HG03095 (cell line): ENCODE measurements around the gene LRRC31.

Source experiments
- ATAC-seq: cut with Tn5 transposase; IDR thresholded peaks from one replicate; pipeline ENCODE4 v1.9.1; 2021; ENCODE audit warnings: moderate library complexity; ENCODE audit not compliant: unreplicated experiment

LRRC31 gene

DNA sequence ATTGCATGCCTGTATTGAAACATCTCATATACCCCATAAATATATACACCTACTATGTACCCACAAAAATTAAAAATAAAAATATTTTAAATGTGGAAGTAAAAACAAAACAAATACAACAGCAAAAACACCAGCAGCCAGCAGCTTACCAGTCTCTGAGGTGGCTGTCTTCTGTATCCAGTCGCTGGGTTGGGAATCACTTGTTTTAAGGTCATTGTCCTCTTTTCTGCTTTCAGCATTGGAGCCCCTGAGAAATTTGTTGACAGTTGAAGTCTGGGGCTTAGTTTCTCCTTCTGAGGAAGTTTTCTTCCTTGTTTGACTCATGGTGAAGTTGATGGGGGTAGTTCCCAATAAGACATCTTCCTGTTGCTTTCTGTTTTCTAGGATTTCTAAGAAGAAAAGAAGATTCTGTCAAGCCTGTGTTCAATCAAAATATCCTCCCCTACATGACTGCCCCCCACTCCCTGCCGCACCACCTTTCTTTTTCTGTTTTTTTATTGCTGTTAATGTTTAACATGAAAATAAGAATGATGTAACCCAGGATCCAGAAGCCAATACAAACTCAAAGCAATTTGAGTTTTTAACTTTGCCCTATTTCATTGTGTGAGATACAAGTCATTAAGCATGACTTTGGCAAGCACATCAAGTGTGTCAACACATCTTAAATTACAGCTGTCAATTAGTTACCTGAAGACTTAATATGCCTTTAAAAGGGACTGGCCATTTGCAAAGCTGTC is at the start of gene LRRC31:
Gene LRRC31, minus strand, starts transcription at position 452 of the 737 bp plus-strand sequence. Its CDS starts 128 bp downstream, at position 324.
- ATAC-seq = no peak

DNA sequence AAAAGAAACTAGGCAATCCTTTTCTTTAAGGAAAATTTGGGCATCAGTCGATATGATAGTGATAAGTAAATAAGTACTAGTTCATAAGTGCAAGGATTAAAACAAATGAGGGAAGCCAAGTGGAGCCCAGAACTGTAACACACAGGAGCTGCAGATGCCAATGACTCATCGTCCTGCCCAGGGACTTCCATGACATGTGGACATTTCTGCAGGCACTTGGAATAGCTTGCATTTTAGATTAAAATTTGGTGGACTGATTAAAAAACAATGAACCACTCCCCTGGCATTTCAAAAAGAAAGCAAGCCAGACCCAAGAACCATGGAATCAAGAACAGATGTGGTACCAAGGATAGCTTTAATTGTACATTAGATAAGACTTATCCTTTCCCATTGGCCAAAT is 44.6 kb upstream of the LRRC31 start:
- no peak for ATAC-seq

DNA sequence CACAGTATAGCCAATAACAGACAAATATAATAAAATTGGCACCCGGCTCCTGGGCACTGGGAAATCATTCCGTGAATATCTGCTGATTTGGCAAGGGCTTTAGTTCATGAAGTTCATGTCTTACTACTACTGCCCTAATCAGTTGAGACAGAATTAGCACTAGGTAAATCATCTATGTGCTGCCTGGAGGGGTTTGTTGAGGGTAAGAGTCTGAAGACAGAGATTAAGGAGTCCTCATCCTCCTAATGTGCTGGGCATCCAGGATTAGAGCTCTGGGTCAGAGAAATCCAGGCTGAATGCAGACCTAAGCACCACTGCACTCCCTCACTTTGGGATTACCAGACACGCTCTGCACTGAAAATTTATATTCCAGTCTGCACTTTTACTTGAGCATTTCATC is 43.6 kb upstream of the LRRC31 start:
- ATAC-seq = no peak

DNA sequence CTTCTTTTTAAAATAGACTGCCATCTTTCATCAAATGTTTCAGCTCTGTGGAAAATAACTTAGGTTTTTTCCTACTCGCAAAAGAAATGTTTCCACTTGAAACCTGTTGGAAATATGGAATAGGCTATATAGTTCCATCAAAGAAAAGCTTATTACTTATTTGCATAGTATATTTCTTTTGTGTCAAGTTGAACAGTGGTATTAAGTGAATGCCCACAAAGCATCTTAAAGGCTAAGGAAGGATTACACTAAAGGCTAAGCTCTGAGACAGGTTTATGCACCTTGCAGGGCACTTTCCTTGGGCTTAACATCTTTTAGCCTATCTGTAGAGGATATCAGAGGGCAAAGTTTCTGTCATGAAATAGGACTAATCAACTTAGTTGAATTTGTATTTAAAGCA is 41.5 kb upstream of the LRRC31 start, which contains the start of gene SAMD7:
Gene SAMD7, plus strand, starts transcription at position 301 of the 400 bp plus-strand sequence. CDS start 7,927 bp downstream, outside the sequence.
- no peak for ATAC-seq

DNA sequence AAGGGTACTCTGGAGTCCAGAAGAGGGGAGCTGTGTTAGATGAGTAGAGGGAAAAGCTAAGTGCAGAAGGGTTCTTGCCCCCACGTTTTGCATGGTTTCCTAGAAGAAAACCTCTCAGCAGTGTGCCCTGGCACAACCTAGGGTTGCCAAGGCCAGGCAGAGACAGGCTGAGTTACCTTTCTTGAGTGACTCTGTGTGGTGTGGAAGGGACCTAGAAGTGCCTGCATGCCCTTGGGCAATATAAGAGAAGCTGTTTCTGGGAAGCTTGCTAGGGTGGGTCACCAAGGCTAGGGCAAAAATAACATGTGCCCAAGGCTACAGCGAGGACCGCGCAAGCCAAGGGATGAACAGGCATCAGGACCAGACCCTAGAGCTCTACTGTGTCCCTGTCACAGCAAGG is 38.2 kb upstream of the LRRC31 start:
- no peak for ATAC-seq

DNA sequence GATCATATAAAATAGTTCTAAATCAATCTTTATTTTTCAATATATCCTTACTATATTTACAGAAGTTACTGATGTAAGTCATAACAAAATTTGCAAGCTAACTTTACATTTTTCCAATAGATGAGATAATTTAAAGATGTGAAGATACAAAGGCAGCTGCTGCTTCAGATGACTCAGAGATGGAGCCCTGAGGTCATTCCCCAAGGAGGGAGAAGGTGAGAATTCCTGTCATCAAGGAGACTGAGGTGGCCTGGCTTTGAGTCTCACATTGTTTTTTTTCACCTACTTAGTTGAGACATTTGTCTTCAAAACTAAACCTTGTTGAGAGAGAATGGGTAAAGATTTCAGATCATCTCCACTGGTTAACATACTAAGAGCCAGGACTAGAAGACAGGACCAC is 37.7 kb upstream of the LRRC31 start:
- no peak for ATAC-seq

DNA sequence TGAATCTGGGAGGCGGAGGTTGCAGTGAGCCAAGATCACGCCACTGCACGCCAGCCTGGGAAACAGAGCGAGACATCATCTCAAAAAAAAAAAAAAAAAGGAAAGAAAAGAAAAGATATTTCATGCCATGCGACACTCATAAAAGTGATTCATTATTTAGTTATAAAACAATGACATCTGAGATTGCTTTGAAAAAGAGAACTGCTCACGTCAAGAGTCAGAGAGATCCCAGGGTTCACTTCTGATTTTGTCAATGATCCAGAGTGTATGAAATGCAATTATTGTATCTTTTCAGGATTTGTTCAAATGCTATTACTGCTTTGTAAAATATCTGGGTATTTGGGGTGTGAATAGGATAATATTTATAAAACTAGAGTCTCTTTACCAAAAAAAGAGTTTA is 35.7 kb upstream of the LRRC31 start:
- no peak for ATAC-seq

DNA sequence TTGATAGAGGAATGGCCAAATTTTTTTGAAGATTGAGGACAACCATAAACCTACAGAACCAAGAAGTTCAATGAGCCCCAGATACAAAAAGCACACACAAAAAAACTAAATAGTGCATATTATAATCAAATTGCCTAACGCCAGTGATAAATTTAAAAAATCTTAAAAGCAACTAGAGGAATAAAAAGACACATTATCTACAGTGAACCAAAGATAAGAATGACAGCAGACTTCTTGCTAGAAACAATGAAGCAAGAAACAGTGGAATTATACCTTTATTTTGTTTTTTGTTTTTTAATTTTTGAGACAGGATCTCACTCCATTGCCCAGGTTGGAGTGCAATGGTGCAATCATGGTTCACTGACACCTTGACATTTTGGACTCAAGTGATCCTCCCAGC is 31.7 kb upstream of the LRRC31 start:
- no peak for ATAC-seq

DNA sequence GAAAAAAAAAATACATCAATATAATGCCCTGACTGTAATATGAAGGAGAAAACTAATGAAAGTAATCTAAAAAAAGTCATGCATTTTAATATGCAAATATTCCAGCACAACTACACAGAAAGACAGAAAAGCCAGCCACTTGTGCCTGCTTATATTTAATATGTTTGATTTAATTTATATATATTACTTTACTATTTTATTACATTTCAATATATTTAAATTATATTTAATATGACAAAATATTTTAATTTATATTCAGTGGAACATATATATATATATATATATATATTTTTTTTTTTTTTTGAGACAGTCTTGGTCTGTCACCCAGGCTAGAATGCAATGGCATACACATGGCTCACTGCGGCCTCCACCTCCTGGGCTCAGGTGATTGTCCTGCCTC is 27.5 kb upstream of the LRRC31 start:
- no peak for ATAC-seq

DNA sequence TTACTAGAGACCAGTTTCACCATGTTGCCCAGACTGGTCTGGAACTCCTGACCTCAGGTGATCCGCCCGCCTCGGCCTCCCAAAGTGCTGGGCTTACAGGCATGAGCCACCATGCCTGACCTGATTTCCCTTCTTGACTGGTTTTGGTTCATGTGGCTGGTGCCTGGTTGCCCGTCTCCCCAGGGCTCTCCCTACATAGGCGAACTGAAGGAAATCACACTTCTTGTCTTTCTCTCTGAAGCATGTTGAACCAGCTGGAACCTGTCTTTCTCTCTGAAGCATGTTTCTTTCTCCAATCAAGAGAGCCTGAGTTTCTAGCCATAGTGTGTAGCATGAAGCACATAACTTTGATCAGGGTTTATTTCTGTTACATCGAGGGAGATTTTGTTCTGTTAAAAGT is 25.3 kb upstream of the LRRC31 start:
- ATAC-seq = no peak

DNA sequence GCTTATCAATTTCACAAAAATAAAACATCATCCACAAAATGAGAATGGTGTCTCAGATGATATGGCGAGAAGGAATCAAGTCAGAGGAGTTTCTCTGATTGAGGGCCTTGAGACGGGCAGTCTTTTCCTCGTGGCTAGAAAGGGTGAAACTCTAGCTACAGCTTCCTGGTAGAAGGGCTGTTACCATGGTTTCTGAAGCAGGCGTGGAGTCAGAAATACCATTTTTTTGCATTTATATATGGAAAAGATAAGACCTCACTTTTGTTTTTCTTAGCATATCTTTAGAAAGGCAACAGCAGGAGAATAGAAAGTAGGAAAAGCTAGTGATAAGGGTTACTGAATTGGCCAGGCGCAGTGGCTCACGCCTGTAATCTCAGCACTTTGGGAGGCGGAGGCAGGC is 24.4 kb upstream of the LRRC31 start:
- ATAC-seq = no peak

DNA sequence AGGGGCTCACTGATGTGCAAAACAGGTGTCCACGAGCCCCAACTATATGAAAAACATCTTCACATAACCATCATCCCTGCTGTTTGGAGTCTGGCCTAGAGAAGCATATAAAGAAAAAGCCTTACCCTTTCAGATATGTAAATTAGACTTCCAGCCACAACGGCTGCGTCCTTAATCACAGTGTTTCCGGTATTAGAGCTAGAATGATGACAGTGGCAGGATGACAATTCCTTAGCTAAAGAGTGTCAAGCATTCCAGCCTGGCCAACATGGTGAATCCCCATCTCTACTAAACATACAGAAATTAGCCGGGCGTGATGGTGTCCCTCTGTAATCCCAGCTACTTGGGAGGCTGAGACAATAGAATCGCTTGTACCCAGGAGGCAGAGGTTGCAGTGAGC is 22.2 kb upstream of the LRRC31 start:
- no peak for ATAC-seq

DNA sequence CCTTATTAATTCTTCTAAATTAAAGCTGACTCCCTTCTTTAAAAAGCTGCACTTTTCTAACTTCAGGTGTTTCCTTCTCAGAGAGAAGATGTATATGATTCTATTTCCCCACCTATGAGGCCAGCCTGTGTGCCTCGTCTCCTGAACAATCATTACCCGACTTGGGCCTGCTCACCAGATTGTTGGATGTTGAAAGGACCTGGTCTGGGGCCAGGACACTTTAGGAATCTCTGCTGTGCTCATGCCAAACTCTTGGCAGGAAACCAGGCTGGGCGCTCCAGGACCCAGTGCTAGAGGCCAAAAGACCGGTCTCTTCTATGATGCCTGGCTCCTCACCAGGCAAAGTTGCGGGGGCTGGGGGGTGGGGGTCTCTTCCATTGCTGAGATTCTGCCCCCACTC is 16.9 kb upstream of the LRRC31 start:
- ATAC-seq = no peak

DNA sequence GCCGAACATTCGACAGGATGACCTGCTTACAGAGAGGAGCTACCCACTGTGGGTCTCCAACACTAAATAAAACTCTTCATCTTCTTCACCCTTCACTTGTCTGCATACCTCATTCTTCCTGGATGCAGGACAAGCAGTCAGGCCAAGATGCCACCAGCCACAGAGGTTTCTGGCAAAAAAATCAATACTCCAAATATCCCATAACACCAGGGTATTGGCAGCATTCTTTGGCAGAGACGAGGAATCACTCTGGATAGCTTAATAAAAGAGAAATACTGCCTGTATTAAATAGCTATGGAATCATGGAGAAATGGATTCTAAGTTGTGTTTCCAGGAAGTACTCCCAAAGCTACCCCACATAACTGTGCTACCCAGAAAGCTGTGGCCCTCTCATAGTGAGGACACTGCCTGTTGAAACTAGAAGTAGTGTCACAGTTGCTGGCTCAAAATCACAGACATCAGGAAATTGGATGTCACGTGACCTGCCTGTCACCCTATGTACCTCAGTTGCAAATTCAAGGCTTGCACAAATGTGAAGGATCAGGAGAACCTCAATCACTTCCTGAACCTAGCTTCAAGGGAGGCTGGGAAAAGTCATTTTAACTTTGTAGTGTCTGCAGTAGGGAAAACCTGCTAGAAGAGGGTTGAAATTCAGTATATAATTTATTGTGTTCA is 11.0 kb upstream of the LRRC31 start:
- no peak for ATAC-seq

DNA sequence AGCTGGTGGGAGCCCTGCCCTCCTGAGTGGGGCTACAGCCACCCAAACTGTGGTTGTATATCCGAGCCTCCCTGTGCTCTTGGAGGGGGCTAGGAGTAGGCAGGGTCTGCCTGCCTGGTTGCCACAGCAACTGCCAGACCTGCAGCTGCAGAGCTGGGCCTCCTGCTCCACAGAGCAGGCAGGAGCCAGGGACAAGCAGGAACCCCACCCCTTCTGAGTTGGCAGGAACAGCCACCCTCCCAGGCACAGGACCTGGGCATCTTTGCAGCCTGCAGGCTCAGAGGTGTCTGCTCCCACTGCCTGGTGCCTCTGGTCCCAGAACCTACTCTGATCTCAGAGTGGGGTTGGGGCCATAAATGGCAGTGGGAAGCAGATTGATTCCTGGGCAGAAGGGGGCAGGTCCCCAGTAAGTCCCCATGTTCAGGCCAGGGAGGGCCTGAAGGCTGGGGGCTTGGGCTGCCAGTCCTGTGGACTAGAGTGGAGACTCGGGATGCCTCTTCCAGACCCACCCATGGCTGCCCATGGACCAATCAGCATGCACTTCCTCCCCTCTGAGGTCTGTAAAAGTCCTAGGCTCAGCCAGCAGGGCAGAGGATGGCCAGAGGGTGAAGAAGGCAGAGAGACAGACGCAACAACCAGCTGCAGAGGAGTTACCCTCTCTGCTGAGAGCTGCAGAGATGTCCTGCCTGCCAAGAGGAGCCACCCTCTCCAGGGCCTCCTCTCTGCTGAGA is 10.3 kb upstream of the LRRC31 start:
- ATAC-seq = no peak

DNA sequence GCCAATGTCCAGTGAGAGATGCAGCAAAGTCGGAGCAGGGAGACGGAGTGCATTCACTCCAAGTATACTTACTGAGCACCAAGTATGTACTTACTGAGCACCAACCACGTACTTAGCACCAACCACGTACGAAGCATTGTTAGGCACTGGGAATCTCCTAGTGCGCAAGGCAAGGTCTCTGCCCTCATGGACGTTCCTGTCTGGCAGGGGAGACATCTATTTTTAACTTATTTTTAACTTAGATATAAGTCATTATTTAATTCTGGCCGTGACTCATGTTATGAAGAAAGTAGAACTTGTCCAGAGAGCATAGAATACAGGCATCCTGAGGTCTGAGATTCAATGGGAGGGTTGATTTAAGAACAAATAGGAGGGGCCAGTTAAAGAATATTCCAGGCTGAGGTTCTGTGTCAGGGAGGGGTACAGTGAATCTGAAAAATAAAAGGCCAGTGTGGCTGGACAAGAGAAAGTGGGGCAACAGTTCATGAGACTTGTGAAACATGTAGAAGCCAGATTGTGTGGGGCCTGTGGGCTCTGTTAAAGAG is 9.3 kb upstream of the LRRC31 start:
- no peak for ATAC-seq

DNA sequence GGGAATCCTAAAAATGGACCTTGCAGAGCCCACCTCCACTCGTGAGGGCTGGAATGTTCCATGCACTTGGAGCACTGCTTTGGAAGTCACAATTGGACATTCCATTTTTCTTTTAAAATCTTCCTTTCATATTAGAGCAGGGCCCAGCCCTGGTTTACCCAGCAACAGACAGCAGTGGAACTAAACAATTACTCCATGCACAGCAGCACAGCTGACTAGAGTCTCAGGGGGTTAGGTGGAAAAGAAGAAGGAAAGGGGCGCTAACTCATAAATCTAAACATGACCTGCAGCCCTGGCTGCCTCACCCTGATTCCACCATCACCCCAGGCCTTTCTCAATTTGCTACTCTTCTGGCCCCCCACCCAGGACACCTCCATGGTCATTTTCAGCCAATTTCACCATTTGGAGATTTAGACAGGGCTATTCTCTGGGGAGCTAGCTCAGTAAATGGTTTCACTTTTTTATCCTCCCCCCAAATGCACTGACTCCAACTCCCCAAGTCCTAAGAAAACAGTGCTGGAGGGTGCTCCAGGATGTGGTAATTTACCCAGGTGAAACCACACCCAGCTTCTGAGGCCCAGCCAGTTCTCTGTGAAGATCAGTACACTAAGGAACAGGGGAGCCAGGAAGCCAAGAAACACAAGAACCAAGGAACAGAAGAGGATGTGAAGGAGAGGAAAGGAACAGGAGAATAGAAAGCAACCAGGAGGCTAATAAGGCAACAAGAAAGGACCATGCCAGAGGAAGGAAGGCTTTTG is 1.6 kb upstream of the LRRC31 start:
- ATAC-seq = no peak

DNA sequence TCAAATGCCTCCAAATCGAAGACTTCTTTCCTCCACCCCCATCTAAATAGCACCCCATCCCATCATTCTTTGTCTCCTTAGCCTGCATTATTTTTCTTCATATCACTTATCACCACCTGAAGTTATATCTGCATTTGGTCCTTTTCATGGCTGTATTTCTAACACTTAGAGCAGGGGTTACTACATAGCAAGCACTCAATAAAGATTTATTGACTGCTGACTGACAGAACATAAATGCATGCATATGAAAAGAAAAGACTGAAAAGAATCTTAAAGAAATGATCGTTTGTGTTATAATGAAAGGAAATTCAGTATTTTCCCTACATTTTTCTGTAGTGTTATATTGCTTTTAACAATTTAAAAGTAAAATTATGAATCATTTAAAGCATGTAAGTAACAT is 1.4 kb downstream of the LRRC31 start:
- ATAC-seq = no peak

DNA sequence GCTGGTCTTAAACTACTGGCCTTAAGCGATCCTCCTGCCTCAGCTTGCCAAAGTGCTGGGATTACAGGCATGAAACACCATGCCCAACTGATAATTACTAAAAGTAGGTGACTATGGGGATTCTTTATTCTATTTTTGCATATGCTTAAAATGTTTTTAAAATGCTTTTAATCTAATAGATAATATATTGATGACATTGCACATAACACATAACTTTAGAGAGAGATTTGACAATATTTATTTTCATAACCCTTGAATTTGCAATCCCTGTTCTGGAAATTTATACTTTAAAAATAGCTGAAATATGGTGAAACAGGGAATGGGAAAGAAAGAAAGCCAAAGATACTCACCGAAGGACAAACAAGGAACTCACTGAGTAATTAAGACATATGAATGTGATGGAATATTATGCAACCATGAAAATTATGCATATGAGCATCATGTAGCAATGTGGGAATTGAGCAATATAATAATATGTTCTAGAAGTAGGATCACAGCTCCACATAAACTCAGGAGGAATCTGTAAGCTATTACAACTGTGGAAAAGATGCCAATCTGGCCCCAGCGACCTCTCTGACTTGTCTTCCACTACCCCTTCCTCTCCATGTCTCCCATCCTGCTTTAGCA is 2.0 kb downstream of the LRRC31 start:
- no peak for ATAC-seq

DNA sequence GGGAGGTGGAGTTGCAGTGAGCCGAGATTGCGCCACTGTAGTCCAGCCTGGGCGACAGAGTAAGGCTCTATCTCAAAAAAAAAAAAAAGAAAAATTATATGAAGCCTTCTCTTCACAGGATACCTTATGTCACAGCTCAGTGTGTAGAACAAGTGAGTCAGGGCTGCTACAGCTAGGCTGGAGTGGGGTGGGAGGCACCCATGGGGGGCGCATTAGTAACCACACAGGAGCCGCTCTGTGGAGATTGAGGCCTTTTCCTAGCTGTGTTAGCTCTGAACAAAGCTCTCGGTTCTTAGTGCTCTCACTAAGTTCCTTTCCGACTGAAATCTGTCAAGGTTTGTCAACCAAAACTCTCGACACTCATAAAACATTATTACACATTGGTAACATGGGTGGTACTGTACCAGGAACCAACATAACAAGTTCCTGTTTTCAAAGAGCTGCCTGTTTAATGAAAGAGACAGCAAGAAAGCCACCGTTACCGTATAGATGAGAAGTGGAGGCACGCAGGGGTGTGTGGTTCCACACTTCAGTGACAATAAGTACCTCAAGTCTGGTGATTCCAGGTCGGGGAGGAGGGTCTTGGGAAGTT is 4.5 kb downstream of the LRRC31 start:
- ATAC-seq = no peak
